ENCODE measurements around the gene HRH1.

DNA sequence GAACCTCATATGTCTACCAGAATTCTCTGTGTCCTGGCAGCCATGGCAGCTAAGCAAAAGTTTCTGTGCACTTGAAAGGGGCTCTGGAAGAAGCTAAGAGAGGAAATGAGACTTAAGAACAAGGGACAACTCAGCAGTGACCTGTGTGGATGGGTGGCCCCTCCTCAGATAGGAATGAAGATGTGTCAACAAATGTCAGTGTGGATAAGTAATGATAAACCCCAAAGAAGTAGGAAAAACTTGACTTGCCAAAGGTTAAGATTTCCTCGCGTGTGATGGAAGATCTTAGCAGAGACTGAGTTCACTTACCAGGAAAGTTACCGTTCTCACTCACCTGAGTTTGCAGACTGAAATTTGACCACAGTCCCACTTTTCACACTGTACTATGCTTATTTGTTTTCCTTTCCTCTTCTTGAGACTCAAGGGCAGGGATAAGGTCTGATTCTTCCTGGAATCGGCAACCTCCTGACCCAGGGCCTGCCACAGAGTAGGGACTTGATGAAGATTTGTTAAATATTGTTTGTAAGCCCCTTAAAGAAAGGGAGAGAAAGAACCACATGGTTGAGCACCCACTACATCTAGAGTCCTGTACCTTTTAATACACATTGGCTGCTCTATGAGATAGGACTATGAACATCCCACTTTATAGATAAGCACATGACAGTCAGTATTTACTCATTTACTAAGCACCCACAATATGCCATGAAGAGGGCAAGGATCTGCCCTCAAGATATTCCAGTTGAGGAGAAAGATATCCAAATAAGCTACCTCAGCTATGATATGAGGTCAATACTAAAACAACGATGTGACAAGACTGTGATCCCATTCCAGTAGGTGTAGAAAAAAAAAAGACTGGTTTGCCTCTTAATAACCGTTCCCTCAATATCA, 7.3 kb upstream of the HRH1 start:
- TF ChIP-seq POLR2A (IDR thresholded peaks at IDR 0.05; ENCODE audit: low read length): no peak
- no peak for TF ChIP-seq GATA1 (IDR thresholded peaks at IDR 0.05; ENCODE audit: low read depth, low read length)

Data from erythroblast (primary cell).